ENCODE measurements around the gene SEMA3A. TPM values are rescaled to one million over a fixed set of nuclear protein-coding genes. Genes with fewer than 3 reads are reported as not detected.
"Not testable (repeated sequence)": the region's sequence is repeated elsewhere in the genome, so short reads cannot be mapped to it uniquely, and the experiment has no call there.

SEMA3A gene
- total RNA-seq, 1 donor from 2014 or later = 6.2 TPM

- no peak for DNase-seq (ENCODE audit: low read depth)
- no peak for TF ChIP-seq CTCF (IDR thresholded peaks at IDR 0.05; ENCODE audit: insufficient read depth, low read length, poor library complexity, severe bottlenecking)
- H3K4me3 ChIP-seq (ENCODE audit: low read depth, low read length) = no peak overlapping the region
- H3K36me3 ChIP-seq (ENCODE audit: control insufficient read depth, insufficient read depth, low read length) = no peaks in the 10 kb centered on the region
- no peaks in the 10 kb centered on the region for H3K27me3 ChIP-seq (ENCODE audit: control insufficient read depth, insufficient read depth, low read length)
Observed at GRCh38 chr7:84162125-84162524, 32.5 kb downstream of the SEMA3A start.

GRCh38 chr7:84161398-84161797 lies 33.2 kb downstream of the SEMA3A start:
- no peak for DNase-seq (ENCODE audit: low read depth)
- Histone ChIP-seq H3K4me3 (ENCODE audit: low read depth, low read length) (no peak overlapping the region), H3K36me3 (ENCODE audit: control insufficient read depth, insufficient read depth, low read length) (no peaks in the 10 kb centered on the region), H3K27me3 (ENCODE audit: control insufficient read depth, insufficient read depth, low read length) (no peaks in the 10 kb centered on the region)
- TF ChIP-seq CTCF (IDR thresholded peaks at IDR 0.05; ENCODE audit: insufficient read depth, low read length, poor library complexity, severe bottlenecking) = no peak

DNA sequence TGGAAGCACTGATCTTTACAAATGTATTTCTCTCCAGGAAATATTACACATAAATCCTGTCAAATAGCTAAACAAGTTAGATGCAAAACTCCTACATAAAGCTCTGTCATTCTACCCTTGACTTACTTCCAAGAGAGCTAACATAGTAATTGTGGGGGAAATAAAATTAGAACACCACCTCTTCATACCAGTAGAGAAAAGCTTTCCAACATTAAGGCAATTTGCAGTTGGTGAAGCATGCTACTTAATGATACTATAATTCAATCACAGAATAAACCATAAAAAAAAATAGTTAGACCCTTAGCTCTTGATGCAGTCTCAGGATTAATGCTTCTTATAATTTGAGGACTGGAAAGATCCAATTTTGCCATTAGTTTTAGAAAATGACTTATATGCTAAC lies 35.2 kb downstream of the SEMA3A start:
- no peak for TF ChIP-seq CTCF (IDR thresholded peaks at IDR 0.05; ENCODE audit: insufficient read depth, low read length, poor library complexity, severe bottlenecking)
- Histone ChIP-seq H3K27me3 (ENCODE audit: control insufficient read depth, insufficient read depth, low read length) (no peaks in the 10 kb centered on the region), H3K36me3 (ENCODE audit: control insufficient read depth, insufficient read depth, low read length) (no peaks in the 10 kb centered on the region), H3K4me3 (ENCODE audit: low read depth, low read length) (no peak overlapping the region)
- no peak for DNase-seq (ENCODE audit: low read depth)

DNA sequence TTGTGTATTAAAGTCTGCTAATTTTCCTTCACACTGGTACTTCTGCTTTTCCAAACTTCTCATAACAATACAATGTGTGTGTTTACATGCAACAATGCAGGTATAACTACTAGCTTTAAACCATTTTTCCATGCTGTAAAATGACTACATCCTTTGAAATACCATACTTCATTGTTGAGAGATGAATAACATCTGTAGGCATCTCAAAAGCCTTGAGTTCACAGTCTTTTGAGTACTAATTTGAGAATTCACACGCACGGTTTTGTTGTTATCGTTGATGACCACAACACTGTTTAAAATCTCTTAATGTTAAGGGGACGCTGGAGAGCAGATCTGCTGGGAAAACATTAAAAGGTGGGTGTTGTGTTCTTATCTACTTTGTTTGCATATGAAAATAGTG lies 37.4 kb downstream of the SEMA3A start:
- Histone ChIP-seq H3K4me3 (ENCODE audit: low read depth, low read length) (no peak overlapping the region), H3K36me3 (ENCODE audit: control insufficient read depth, insufficient read depth, low read length) (no peaks in the 10 kb centered on the region), H3K27me3 (ENCODE audit: control insufficient read depth, insufficient read depth, low read length) (no peaks in the 10 kb centered on the region)
- no peak for DNase-seq (ENCODE audit: low read depth)
- no peak for TF ChIP-seq CTCF (IDR thresholded peaks at IDR 0.05; ENCODE audit: insufficient read depth, low read length, poor library complexity, severe bottlenecking)

DNA sequence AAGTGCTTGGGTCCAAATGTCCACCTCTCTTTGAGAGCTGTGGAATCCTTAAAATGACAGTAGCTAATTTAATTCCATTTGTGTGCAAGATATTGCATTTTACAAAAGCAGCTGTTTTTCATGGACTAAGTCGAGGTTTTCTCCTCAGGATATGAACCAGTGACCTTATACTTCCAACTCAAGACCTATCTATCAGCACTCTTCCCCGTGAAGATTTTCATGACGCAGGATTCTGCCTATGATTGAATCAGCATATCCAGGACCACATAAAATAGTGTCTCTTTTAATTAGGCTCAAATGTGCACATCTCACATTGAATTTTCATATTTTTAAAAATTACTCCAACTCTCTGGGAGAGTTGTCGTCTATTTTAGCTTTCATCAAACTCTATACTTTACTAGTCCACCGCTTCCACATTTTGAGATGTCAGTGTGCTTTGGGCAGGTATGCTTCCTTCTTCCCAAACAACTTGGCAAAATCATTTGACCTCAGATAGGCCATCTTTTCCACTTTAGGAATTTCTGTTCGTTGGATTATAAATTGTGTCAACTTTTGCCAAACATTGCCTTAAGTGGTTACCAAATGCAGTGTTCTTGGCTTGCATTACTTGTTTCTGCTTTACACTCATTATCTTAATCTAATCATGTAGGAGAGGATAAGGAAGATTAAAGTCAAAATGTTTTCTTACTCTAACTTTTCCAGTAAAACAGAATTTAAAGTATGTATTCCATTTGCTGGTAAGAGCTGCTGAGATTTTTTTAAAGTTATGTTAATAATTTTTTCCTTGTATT lies 39.4 kb downstream of the SEMA3A start:
- no peaks in the 10 kb centered on the region for H3K27me3 ChIP-seq (ENCODE audit: control insufficient read depth, insufficient read depth, low read length)
- TF ChIP-seq CTCF (IDR thresholded peaks at IDR 0.05; ENCODE audit: insufficient read depth, low read length, poor library complexity, severe bottlenecking) = no peak
- no peaks in the 10 kb centered on the region for H3K36me3 ChIP-seq (ENCODE audit: control insufficient read depth, insufficient read depth, low read length)
- H3K4me3 ChIP-seq (ENCODE audit: low read depth, low read length) = no peak overlapping the region
- DNase-seq (ENCODE audit: low read depth) = no peak

DNA sequence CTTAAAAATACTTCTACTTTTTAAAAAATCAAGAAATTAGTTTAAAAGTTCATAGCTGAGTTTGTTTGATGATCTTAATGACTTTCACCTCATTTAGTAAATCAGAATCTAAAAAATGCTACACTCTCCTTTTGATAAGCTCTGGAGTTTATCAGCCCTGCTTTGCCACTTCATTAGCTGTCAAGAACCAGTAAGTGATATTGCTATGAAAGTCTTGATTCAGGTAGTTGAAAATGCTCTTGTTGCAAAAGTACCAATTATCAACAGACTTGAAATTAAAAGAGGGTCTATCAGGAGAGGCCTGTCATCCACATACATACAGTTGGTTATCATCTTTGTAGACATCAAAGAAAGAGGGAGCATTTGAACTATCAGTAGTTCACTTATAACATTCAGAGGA lies 41.6 kb downstream of the SEMA3A start:
- DNase-seq (ENCODE audit: low read depth) = no peak
- no peaks in the 10 kb centered on the region for H3K36me3 ChIP-seq (ENCODE audit: control insufficient read depth, insufficient read depth, low read length)
- no peak for TF ChIP-seq CTCF (IDR thresholded peaks at IDR 0.05; ENCODE audit: insufficient read depth, low read length, poor library complexity, severe bottlenecking)
- no peak overlapping the region for H3K4me3 ChIP-seq (ENCODE audit: low read depth, low read length)
- H3K27me3 ChIP-seq (ENCODE audit: control insufficient read depth, insufficient read depth, low read length) = no peaks in the 10 kb centered on the region

DNA sequence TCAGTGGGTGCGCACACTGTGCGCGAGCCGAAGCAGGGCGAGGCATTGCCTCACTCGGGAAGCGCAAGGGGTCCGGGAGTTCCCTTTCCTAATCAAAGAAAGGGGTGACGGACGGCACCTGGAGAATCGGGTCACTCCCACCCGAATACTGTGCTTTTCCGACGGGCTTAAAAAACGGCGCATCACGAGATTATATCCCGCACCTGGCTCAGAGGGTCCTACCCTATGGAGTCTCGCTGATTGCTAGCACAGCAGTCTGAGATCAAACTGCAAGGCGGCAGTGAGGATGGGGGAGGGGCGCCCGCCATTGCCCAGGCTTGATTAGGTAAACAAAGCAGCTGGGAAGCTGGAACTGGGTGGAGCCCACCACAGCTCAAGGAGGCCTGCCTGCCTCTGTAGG lies 44.2 kb downstream of the SEMA3A start:
- not testable (repeated sequence) for H3K4me3 ChIP-seq (ENCODE audit: low read depth, low read length); H3K36me3 ChIP-seq (ENCODE audit: control insufficient read depth, insufficient read depth, low read length); DNase-seq (ENCODE audit: low read depth); H3K27me3 ChIP-seq (ENCODE audit: control insufficient read depth, insufficient read depth, low read length)
